ENCODE measurements around the gene KRTAP22-2. TPM values are rescaled to one million over a fixed set of nuclear protein-coding genes. Genes with fewer than 3 reads are reported as not detected.

Gene KRTAP22-2
- total and polyA plus RNA-seq, 2 experiments from 2014 or later, result not detected

DNA sequence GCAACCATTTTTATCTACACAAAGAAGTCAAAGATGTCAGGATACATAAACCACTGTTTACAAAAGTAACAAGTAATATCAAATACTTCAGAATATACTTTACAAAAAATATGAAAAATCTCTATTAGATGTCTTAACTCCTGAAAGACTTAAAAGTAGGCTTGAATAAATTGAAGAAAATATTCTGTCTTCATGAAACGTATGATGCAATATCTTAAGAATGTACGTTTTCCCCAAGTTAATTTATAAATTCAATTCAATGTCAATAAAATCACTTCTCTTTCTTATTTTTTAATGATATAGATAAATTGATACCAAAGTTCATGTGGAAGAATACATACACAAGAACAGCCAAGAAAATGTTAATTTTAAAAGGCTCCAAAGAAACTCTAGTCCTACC, 35.1 kb downstream of the KRTAP22-2 start:
- Histone ChIP-seq H3K4me3 (no peak overlapping the region), H3K4me1 (ENCODE audit: low read depth) (no peaks in the 10 kb centered on the region), H3K36me3 (no peaks in the 10 kb centered on the region), H3K27ac (no peak overlapping the region), H3K9me3 (ENCODE audit: low read depth) (no peaks in the 10 kb centered on the region), H3K27me3 (no peaks in the 10 kb centered on the region)
- no peak for DNase-seq (ENCODE audit: low read depth in 1 of 2, low spot score in 1 of 2)
- TF ChIP-seq, protein P1, sequence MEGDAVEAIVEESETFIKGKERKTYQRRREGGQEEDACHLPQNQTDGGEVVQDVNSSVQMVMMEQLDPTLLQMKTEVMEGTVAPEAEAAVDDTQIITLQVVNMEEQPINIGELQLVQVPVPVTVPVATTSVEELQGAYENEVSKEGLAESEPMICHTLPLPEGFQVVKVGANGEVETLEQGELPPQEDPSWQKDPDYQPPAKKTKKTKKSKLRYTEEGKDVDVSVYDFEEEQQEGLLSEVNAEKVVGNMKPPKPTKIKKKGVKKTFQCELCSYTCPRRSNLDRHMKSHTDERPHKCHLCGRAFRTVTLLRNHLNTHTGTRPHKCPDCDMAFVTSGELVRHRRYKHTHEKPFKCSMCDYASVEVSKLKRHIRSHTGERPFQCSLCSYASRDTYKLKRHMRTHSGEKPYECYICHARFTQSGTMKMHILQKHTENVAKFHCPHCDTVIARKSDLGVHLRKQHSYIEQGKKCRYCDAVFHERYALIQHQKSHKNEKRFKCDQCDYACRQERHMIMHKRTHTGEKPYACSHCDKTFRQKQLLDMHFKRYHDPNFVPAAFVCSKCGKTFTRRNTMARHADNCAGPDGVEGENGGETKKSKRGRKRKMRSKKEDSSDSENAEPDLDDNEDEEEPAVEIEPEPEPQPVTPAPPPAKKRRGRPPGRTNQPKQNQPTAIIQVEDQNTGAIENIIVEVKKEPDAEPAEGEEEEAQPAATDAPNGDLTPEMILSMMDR (IDR thresholded peaks at IDR 0.05; ENCODE audit: low read depth, low read length), result no peak

DNA sequence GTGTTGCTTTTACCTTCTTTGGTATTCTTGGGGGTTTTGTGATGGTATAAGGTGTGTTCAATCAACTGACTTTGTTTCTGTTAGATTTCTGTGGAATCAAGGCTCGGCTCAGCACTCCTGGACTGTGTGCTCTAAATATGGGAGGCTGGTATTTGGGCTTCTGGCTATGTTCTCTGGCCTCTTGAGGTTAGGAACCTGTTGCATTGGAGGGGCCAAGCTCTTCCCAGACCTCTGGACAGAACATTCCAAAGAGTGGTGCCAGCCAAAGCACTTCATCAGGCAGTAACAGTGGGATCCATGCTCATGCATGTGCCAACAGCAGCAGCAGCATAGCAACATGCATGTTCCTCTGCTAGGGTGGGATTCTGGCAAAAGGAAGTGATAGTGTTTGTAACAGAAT, 37.4 kb downstream of the KRTAP22-2 start:
- no peaks in the 10 kb centered on the region for H3K36me3 ChIP-seq
- no peaks in the 10 kb centered on the region for H3K4me1 ChIP-seq (ENCODE audit: low read depth)
- no peak for DNase-seq (ENCODE audit: low read depth in 1 of 2, low spot score in 1 of 2)
- H3K27ac ChIP-seq, result no peak overlapping the region
- H3K27me3 ChIP-seq, result no peaks in the 10 kb centered on the region
- no peak overlapping the region for H3K4me3 ChIP-seq
- TF ChIP-seq, protein P1 (IDR thresholded peaks at IDR 0.05; ENCODE audit: low read depth, low read length), result no peak
- H3K9me3 ChIP-seq (ENCODE audit: low read depth), result no peaks in the 10 kb centered on the region

DNA sequence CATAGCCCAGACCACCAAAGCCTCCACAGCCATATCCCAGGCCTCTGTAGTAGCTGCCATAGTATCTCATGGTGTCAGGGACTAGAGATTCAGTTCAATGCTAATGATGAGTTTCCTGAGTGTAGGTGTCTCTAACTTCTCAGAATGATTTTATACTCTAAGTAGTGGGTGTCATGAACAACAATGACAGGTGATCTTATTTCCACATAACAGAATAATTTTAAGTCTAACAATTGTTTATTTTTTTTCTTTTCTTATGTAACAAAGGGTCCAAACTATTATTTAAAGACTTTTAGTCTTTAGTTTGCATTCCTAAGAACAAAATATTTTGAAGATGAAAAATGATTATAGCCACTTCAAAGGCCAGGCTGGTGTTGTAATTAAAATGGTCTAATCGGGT, 48.4 kb downstream of the KRTAP22-2 start, which contains the start of gene KRTAP19-6:
KRTAP19-6 (minus strand) TSS at position 101 of the 400 bp plus-strand sequence; CDS start at position 70, 31 bp downstream.
- TF ChIP-seq, protein P1 (IDR thresholded peaks at IDR 0.05; ENCODE audit: low read depth, low read length), result no peak
- Histone ChIP-seq H3K4me3 (no peak within 1 kb of the TSS), H3K27me3 (no peaks in the 10 kb centered on the region), H3K36me3 (no peaks in the 10 kb centered on the region), H3K4me1 (ENCODE audit: low read depth) (no peaks in the 10 kb centered on the region), H3K9me3 (ENCODE audit: low read depth) (no peaks in the 10 kb centered on the region), H3K27ac (no peak within 1 kb of the TSS)
- DNase-seq (ENCODE audit: low read depth in 1 of 2, low spot score in 1 of 2), result no peak

Other genes starting within 250 kb of the KRTAP22-2 start
- gene KRTAP23-1, start 241.8 kb downstream of the KRTAP22-2 start, total RNA-seq, result not detected in 2 replicates
- not detected in 2 replicates for gene KRTAP23-1, start 241.8 kb downstream of the KRTAP22-2 start, polyA plus RNA-seq
- not detected in 2 replicates for gene KRTAP13-2, start 218.1 kb downstream of the KRTAP22-2 start, total RNA-seq
- not detected in 2 replicates for gene KRTAP13-2, start 218.1 kb downstream of the KRTAP22-2 start, polyA plus RNA-seq
- not detected in 2 replicates for gene KRTAP13-1, start 194.4 kb downstream of the KRTAP22-2 start, total RNA-seq
- not detected in 2 replicates for gene KRTAP13-1, start 194.4 kb downstream of the KRTAP22-2 start, polyA plus RNA-seq
- gene KRTAP13-3, start 164.5 kb downstream of the KRTAP22-2 start, total RNA-seq, result not detected in 2 replicates
- gene KRTAP13-3, start 164.5 kb downstream of the KRTAP22-2 start, polyA plus RNA-seq, result not detected in 2 replicates
- not detected in 2 replicates for gene KRTAP13-4, start 160.2 kb downstream of the KRTAP22-2 start, total RNA-seq
- gene KRTAP13-4, start 160.2 kb downstream of the KRTAP22-2 start, polyA plus RNA-seq, result not detected in 2 replicates
- gene KRTAP15-1, start 150.1 kb downstream of the KRTAP22-2 start, total RNA-seq, result not detected in 2 replicates
- gene KRTAP15-1, start 150.1 kb downstream of the KRTAP22-2 start, polyA plus RNA-seq, result not detected in 2 replicates
- gene KRTAP19-1, start 110.0 kb downstream of the KRTAP22-2 start, total RNA-seq, result not detected in 2 replicates
- not detected in 2 replicates for gene KRTAP19-1, start 110.0 kb downstream of the KRTAP22-2 start, polyA plus RNA-seq
- gene KRTAP19-2, start 103.0 kb downstream of the KRTAP22-2 start, total RNA-seq, result not detected in 2 replicates
- gene KRTAP19-2, start 103.0 kb downstream of the KRTAP22-2 start, polyA plus RNA-seq, result not detected in 2 replicates
- not detected in 2 replicates for gene KRTAP19-3, start 98.4 kb downstream of the KRTAP22-2 start, total RNA-seq
- gene KRTAP19-3, start 98.4 kb downstream of the KRTAP22-2 start, polyA plus RNA-seq, result not detected in 2 replicates
- gene KRTAP19-4, start 93.2 kb downstream of the KRTAP22-2 start, total RNA-seq, result not detected in 2 replicates
- not detected in 2 replicates for gene KRTAP19-4, start 93.2 kb downstream of the KRTAP22-2 start, polyA plus RNA-seq
- gene KRTAP19-5, start 88.3 kb downstream of the KRTAP22-2 start, total RNA-seq, result not detected in 2 replicates
- gene KRTAP19-5, start 88.3 kb downstream of the KRTAP22-2 start, polyA plus RNA-seq, result not detected in 2 replicates
- not detected in 2 replicates for gene KRTAP19-6, start 48.5 kb downstream of the KRTAP22-2 start, total RNA-seq
- gene KRTAP19-6, start 48.5 kb downstream of the KRTAP22-2 start, polyA plus RNA-seq, result not detected in 2 replicates
- gene KRTAP19-7, start 29.1 kb downstream of the KRTAP22-2 start, total RNA-seq, result not detected in 2 replicates
- gene KRTAP19-7, start 29.1 kb downstream of the KRTAP22-2 start, polyA plus RNA-seq, result not detected in 2 replicates
- gene KRTAP6-3, start 2.0 kb upstream of the KRTAP22-2 start, total RNA-seq, result not detected in 2 replicates
- not detected in 2 replicates for gene KRTAP6-3, start 2.0 kb upstream of the KRTAP22-2 start, polyA plus RNA-seq
- not detected in 2 replicates for gene KRTAP6-2, start 8.5 kb upstream of the KRTAP22-2 start, total RNA-seq
- not detected in 2 replicates for gene KRTAP6-2, start 8.5 kb upstream of the KRTAP22-2 start, polyA plus RNA-seq
- gene KRTAP22-1, start 10.7 kb upstream of the KRTAP22-2 start, total RNA-seq, result not detected in 2 replicates
- gene KRTAP22-1, start 10.7 kb upstream of the KRTAP22-2 start, polyA plus RNA-seq, result not detected in 2 replicates
- not detected in 2 replicates for gene KRTAP6-1, start 23.5 kb upstream of the KRTAP22-2 start, total RNA-seq
- gene KRTAP6-1, start 23.5 kb upstream of the KRTAP22-2 start, polyA plus RNA-seq, result not detected in 2 replicates
- gene KRTAP20-1, start 26.0 kb upstream of the KRTAP22-2 start, total RNA-seq, result not detected in 2 replicates
- not detected in 2 replicates for gene KRTAP20-1, start 26.0 kb upstream of the KRTAP22-2 start, polyA plus RNA-seq
- gene KRTAP20-4, start 30.2 kb upstream of the KRTAP22-2 start, total RNA-seq, result not detected in 2 replicates
- gene KRTAP20-4, start 30.2 kb upstream of the KRTAP22-2 start, polyA plus RNA-seq, result not detected in 2 replicates
- gene KRTAP20-2, start 44.8 kb upstream of the KRTAP22-2 start, total RNA-seq, result not detected in 2 replicates
- gene KRTAP20-2, start 44.8 kb upstream of the KRTAP22-2 start, polyA plus RNA-seq, result not detected in 2 replicates
- not detected in 2 replicates for gene KRTAP20-3, start 52.5 kb upstream of the KRTAP22-2 start, total RNA-seq
- gene KRTAP20-3, start 52.5 kb upstream of the KRTAP22-2 start, polyA plus RNA-seq, result not detected in 2 replicates
- gene KRTAP21-3, start 128.4 kb upstream of the KRTAP22-2 start, total RNA-seq, result not detected in 2 replicates
- not detected in 2 replicates for gene KRTAP21-3, start 128.4 kb upstream of the KRTAP22-2 start, polyA plus RNA-seq
- gene KRTAP21-2, start 156.9 kb upstream of the KRTAP22-2 start, total RNA-seq, result not detected in 2 replicates
- not detected in 2 replicates for gene KRTAP21-2, start 156.9 kb upstream of the KRTAP22-2 start, polyA plus RNA-seq
- not detected in 2 replicates for gene KRTAP21-1, start 165.0 kb upstream of the KRTAP22-2 start, total RNA-seq
- gene KRTAP21-1, start 165.0 kb upstream of the KRTAP22-2 start, polyA plus RNA-seq, result not detected in 2 replicates
- gene KRTAP8-1, start 222.9 kb upstream of the KRTAP22-2 start, total RNA-seq, result not detected in 2 replicates
- gene KRTAP8-1, start 222.9 kb upstream of the KRTAP22-2 start, polyA plus RNA-seq, result not detected in 2 replicates
- gene KRTAP7-1, start 239.4 kb upstream of the KRTAP22-2 start, total RNA-seq, result not detected in 2 replicates
- not detected in 2 replicates for gene KRTAP7-1, start 239.4 kb upstream of the KRTAP22-2 start, polyA plus RNA-seq